ENCODE measurements around the gene BCLAF3.

BCLAF3 gene

GRCh38 chrX:19990556-19991349 lies at the start of gene BCLAF3:
Gene BCLAF3 (minus strand): TSS chrX:19991061. CDS start chrX:19970264, 20,797 bp downstream.
- peak; percentile 88 for DNase-seq

- DNase-seq: no peak
Measured at GRCh38 chrX:20038966-20039365, 48.1 kb upstream of the BCLAF3 start.

GRCh38 chrX:20037186-20037585 lies 46.3 kb upstream of the BCLAF3 start:
- no peak for DNase-seq

GRCh38 chrX:20032201-20032600 lies 41.3 kb upstream of the BCLAF3 start:
- DNase-seq: no peak

- DNase-seq: no peak
Measured at GRCh38 chrX:20029728-20030127, 38.9 kb upstream of the BCLAF3 start.

GRCh38 chrX:20028588-20028987 lies 37.7 kb upstream of the BCLAF3 start:
- DNase-seq: no peak

GRCh38 chrX:20026278-20026677 lies 35.4 kb upstream of the BCLAF3 start:
- no peak for DNase-seq

- DNase-seq: no peak
Measured at GRCh38 chrX:20019672-20020365, 29.0 kb upstream of the BCLAF3 start.

GRCh38 chrX:20016616-20016945 lies 25.7 kb upstream of the BCLAF3 start:
- no peak for DNase-seq

- DNase-seq: no peak
Measured at GRCh38 chrX:20015945-20016615, 25.2 kb upstream of the BCLAF3 start.

- DNase-seq: no peak
Measured at GRCh38 chrX:20015422-20015821, 24.6 kb upstream of the BCLAF3 start.

GRCh38 chrX:20011608-20012007 lies 20.7 kb upstream of the BCLAF3 start:
- DNase-seq: no peak

- DNase-seq: no peak
Measured at GRCh38 chrX:20007962-20008622, 17.2 kb upstream of the BCLAF3 start.

GRCh38 chrX:20005883-20006282 lies 15.0 kb upstream of the BCLAF3 start:
- no peak for DNase-seq

GRCh38 chrX:20001588-20001987 lies 10.7 kb upstream of the BCLAF3 start:
- no peak for DNase-seq

GRCh38 chrX:19991350-19991718 lies 473 bp upstream of the BCLAF3 start:
- no peak for DNase-seq

- no peak for DNase-seq
Measured at GRCh38 chrX:19990151-19990555, 708 bp downstream of the BCLAF3 start.

- DNase-seq: no peak
Measured at GRCh38 chrX:19987856-19988255, 3.0 kb downstream of the BCLAF3 start.

- DNase-seq: no peak
Measured at GRCh38 chrX:19986531-19986930, 4.3 kb downstream of the BCLAF3 start.

- DNase-seq: no peak
Measured at GRCh38 chrX:19981947-19982346, 8.9 kb downstream of the BCLAF3 start.

- no peak for DNase-seq
Measured at GRCh38 chrX:19975845-19976244, 15.0 kb downstream of the BCLAF3 start.

- DNase-seq: no peak
Measured at GRCh38 chrX:19972984-19973383, 17.9 kb downstream of the BCLAF3 start.

GRCh38 chrX:19968276-19968675 lies 22.6 kb downstream of the BCLAF3 start:
- no peak for DNase-seq

- no peak for DNase-seq
Measured at GRCh38 chrX:19966056-19966455, 24.8 kb downstream of the BCLAF3 start.
